BJ (cell line): Measurements from ENCODE around the gene HDAC9. TPM values are rescaled to one million over a fixed set of nuclear protein-coding genes. Genes with fewer than 3 reads are reported as not detected.
A peak's percentile ranks its signal among the peaks of the same experiment; 100 is the strongest.

ENCODE experiments used
- CTCF ChIA-PET: fragments of 350-600 bp; formaldehyde crosslinking; extraction: SDS; loops from one replicate; lab custom pipeline; 2021; ENCODE audit warnings: antibody characterized with exemption, inconsistent platforms; lab: Yijun Ruan, JAX
- POLR2A ChIA-PET: fragments of 300-600 bp; sonication (Branson Sonifier 250); formaldehyde crosslinking; extraction: SDS; loops from one replicate; lab custom pipeline; 2021; ENCODE audit warnings: antibody characterized with exemption; lab: Charles Lee
- DNase-seq: peaks from one replicate; pipeline ENCODE4 v3.0.0-alpha.2; 2011; ENCODE audit warnings: low read depth
- H3K27me3 ChIP-seq: 2 replicates; pipeline ENCODE4 v1.6.0; 2011; ENCODE audit warnings: low read length; ENCODE audit not compliant: control insufficient read depth, insufficient read depth
- H3K36me3 ChIP-seq: 2 replicates; pipeline ENCODE4 v1.5.1; 2011; ENCODE audit warnings: low read length; ENCODE audit not compliant: control insufficient read depth, insufficient read depth
- H3K4me3 ChIP-seq: 2 replicates; pipeline ENCODE4 v1.5.1; 2011; ENCODE audit warnings: low read depth, mild to moderate bottlenecking, control low read depth, low read length
- CTCF ChIP-seq: IDR thresholded peaks from 2 replicates; pipeline ENCODE4 v1.5.1; 2011; ENCODE audit warnings: low read depth, mild to moderate bottlenecking, control low read depth, inconsistent platforms, low read length, moderate library complexity; ENCODE audit not compliant: insufficient read depth
- polyA plus RNA-seq: library from polyadenylated mRNA; depleted of rRNA; stranded (reverse); fragments of >200 nt; gene quantifications from 2 replicates; pipeline ENCODE4 v1.2.3, GENCODE V29; 2011

Gene HDAC9
- polyA plus RNA-seq, 1 experiment, result 14.7 TPM

- no peaks in the 10 kb centered on the region for H3K27me3 ChIP-seq
- ChIA-PET CTCF (interaction anchor here (0.5 to 1.4 kb wide), 3 partner anchors 52 to 355 kb away, joined by 3 to 5 read pairs (median 3); no protein-coding TSS in a partner anchor), POLR2A (no interaction called here)
- H3K4me3 ChIP-seq, result no peak overlapping the region
- TF ChIP-seq CTCF, result no peak
- peak; percentile 93 for DNase-seq
- no peaks in the 10 kb centered on the region for H3K36me3 ChIP-seq
These were observed 258.5 kb downstream of the HDAC9 start for GRCh38 chr7:18753972-18754610.

GRCh38 chr7:18754766-18755165, 259.2 kb downstream of the HDAC9 start:
- Histone ChIP-seq H3K27me3 (no peaks in the 10 kb centered on the region), H3K4me3 (no peak overlapping the region), H3K36me3 (no peaks in the 10 kb centered on the region)
- TF ChIP-seq CTCF, result 0 out of 2 replicates have a peak, but pooled peaks have one; percentile 11
- POLR2A ChIA-PET, result no interaction called here
- CTCF ChIA-PET, result interaction anchor here (1.4 kb wide), 1 partner anchor 92 kb away, joined by 5 read pairs; no protein-coding TSS in a partner anchor
- DNase-seq, result no peak

GRCh38 chr7:18755793-18756192, 260.2 kb downstream of the HDAC9 start:
- ChIA-PET POLR2A (no interaction called here), CTCF (interaction anchor here (0.8 kb wide), 1 partner anchor 166 kb away, joined by 3 read pairs; no protein-coding TSS in a partner anchor)
- H3K4me3 ChIP-seq, result no peak overlapping the region
- no peak for DNase-seq
- H3K27me3 ChIP-seq, result no peaks in the 10 kb centered on the region
- H3K36me3 ChIP-seq, result no peaks in the 10 kb centered on the region
- no peak for TF ChIP-seq CTCF

- no peaks in the 10 kb centered on the region for H3K36me3 ChIP-seq
- POLR2A ChIA-PET, result no interaction called here
- no peak for TF ChIP-seq CTCF
- no peaks in the 10 kb centered on the region for H3K27me3 ChIP-seq
- DNase-seq, result no peak
- H3K4me3 ChIP-seq, result no peak overlapping the region
- CTCF ChIA-PET, result interaction anchor here (0.8 kb wide), 1 partner anchor 167 kb away, joined by 3 read pairs; no protein-coding TSS in a partner anchor
These were observed 261.0 kb downstream of the HDAC9 start for GRCh38 chr7:18756378-18757050.

GRCh38 chr7:18760046-18760445, 264.5 kb downstream of the HDAC9 start:
- DNase-seq, result no peak
- POLR2A ChIA-PET, result no interaction called here
- CTCF ChIA-PET, result interaction anchor here (0.9 kb wide), 1 partner anchor 411 kb away, joined by 4 read pairs; no protein-coding TSS in a partner anchor

More at GRCh38 chr7:18760046-18760445, 264.5 kb downstream of the HDAC9 start:
- H3K27me3 ChIP-seq, result no peaks in the 10 kb centered on the region
- H3K4me3 ChIP-seq, result no peak overlapping the region
- no peak for TF ChIP-seq CTCF
- no peaks in the 10 kb centered on the region for H3K36me3 ChIP-seq
